Right lung (tissue), 5 donors: ENCODE results near the gene TAF4. TPM values are rescaled to one million over a fixed set of nuclear protein-coding genes. Genes with fewer than 3 reads are reported as not detected.
A peak's percentile ranks its signal among the peaks of the same experiment; 100 is the strongest.
"Not testable (repeated sequence)": the region's sequence is repeated elsewhere in the genome, so short reads cannot be mapped to it uniquely, and the experiment has no call there.

Experiments used
- DNase-seq, 2 donors: peaks; one replicate each; pipeline ENCODE4 v3.0.0-alpha.2; 2013
- polyA plus RNA-seq, 5 donors: library from polyadenylated mRNA; unstranded; fragments of 120-200 nt; gene quantifications; one replicate each; pipeline versions ENCODE4 v1.2.1 to v1.2.3, GENCODE V29; 2013; ENCODE audit warnings: inconsistent platforms in 1 of 5, low replicate concordance in 1 of 5; ENCODE audit not compliant: insufficient read length in 5 of 5, insufficient read depth in 1 of 5

TAF4 gene
- polyA plus RNA-seq, 5 donors = 13.0 to 17.7 (median 15.9) TPM

DNA sequence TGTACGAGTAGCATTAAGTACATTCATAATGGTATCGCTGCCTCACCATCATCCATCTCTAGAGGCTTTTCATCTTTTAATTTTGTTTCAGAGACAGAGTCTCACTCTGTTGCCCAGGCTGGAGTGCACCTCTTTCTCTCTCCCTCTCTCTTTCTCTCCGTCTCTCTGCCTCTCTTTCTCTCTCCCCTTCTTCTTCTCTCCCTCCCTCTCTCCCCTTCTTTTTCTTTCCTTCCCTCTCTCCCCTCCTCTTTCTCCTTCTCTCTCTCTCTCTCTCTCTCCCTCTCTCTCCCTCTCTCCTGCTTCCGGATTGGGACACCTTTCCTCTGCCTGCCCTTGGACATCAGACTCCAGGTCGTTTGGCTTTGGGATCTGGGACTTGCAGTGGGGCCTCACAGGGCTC is 17.6 kb upstream of the TAF4 start:
- no peak for DNase-seq

DNA sequence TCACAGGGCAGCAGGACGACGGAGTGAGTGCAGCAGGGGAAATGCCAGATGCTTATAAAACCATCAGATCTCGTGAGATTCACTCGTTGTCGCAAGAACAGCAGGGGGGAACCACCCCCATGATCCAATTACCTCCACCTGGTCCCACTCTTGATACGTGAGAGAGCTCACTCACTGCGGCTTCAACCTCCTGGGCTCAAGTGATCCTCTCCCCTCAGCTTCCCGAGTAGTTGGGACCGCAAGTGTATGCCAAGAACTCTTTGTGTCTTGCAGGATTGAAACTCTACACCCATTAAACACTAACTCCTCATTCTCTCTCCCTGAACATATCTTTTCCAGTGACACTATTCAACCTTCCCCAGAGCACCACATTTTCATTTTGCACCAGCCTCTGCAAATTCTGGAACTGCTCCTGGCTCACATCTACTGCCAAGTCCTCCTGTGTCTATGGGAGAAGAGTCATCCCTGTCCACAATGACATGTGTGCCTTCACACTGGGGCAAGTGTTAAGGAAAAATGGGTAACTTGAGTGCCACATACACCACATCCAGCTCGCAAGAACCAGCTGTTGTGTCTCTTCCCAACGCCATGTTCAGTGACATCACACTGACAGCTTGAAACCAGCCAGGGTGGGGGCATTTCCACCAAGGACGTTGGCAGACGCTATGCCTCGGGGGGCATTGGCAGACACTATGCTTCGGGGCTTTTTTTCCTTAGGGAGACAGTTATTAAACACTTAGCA is 14.7 kb upstream of the TAF4 start:
- no peak for DNase-seq

DNA sequence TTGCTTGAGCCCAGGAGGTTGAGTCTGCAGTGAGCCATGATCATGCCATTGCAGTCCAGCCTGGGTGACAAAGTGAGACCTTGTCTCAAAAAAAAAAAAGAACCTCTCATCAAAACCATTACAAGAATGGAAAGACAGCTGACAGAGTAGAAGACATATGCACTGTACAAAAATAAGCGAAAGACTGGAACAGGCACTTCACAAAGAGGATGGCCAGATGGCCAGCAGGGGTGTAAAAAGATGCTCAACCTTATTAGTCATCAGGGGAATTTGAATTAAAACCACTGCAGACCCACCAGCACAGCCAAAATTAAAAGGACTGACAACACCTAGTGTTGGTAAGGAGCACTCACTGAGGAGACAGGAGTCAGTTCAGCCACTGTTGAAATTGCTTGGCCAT is 13.5 kb upstream of the TAF4 start:
- no peak for DNase-seq

DNA sequence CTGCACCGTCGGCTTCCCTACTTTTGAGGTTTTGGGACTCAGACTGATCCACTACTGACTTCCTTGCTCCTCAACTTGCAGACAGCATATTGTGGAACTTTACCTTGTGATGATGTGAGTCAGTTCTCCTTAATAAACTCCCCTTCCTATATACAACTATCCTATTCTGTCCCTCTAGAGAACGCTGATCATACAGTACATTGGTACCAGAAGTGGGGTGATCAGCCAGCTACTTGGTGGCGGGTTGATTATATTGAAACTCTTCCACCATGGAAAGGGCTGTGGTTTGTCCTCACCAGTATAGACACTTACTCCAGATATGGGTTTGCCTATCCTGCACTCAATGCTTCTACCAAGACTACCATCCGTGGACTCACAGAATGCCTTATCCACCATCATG is 7.6 kb upstream of the TAF4 start:
- DNase-seq = no peak

DNA sequence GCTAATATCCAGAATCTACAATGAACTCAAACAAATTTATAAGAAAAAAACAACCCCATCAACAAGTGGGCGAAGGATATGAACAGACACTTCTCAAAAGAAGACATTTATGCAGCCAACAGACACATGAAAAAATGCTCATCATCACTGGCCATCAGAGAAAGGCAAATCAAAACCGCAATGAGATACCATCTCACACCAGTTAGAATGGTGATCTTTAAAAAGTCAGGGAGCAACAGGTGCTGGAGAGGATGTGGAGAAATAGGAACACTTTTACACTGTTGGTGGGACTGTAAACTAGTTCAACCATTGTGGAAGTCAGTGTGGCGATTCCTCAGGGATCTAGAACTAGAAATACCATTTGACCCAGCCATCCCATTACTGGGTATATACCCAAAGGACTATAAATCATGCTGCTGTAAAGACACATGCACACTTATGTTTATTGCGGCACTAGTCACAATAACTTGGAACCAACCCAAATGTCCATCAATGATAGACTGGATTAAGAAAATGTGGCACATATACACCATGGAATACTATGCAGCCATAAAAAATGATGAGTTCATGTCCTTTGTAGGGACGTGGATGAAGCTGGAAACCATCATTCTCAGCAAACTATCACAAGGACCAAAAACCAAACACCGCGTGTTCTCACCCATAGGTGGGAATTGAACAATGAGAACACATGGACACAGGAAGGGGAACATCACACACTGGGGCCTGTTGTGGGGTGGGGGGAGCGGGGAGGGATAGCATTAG is 6.2 kb upstream of the TAF4 start:
- not testable (repeated sequence) for DNase-seq

DNA sequence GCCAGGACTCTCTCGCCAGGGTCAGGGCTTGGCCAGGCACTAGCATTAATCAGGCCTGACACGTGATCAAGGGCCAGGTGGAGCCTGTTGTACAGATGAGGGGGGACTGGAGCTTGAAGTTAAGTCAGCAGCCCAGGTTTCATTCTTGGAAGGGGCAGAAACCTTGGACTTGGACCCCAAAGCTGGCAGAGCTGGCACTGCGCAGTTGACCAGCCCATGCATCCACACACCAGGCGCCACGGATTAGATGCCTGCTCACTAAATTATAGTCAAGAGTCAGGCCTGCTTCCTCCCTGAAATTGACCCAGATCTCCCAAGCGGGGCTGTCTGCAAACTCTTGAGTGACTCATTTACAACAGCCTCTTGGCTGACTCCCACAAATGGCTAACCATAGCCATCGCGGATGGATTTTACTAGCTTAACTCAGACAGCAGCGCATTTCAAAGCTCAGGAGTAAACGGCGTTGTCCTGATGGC is 4.1 kb upstream of the TAF4 start:
- DNase-seq = no peak

DNA sequence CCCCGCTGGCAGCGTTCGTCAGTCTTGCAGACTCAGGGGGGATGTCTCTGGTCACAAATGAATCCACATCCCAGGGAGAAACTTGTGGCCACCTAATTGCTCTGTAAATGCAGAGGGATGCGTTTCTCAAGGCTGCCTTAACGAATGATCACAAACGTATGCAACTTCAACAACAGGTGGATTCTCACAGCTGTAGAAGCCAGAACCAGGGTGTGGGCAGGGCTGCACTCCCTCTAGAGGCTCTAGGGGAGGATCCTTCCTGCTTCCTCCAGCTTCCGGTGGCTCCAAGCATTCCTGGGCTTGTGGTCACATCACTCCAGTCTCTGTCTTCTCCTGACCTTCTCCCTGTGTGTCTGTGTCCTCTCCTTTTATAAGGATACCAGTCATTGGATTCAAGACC is 3.3 kb upstream of the TAF4 start:
- DNase-seq = no peak

DNA sequence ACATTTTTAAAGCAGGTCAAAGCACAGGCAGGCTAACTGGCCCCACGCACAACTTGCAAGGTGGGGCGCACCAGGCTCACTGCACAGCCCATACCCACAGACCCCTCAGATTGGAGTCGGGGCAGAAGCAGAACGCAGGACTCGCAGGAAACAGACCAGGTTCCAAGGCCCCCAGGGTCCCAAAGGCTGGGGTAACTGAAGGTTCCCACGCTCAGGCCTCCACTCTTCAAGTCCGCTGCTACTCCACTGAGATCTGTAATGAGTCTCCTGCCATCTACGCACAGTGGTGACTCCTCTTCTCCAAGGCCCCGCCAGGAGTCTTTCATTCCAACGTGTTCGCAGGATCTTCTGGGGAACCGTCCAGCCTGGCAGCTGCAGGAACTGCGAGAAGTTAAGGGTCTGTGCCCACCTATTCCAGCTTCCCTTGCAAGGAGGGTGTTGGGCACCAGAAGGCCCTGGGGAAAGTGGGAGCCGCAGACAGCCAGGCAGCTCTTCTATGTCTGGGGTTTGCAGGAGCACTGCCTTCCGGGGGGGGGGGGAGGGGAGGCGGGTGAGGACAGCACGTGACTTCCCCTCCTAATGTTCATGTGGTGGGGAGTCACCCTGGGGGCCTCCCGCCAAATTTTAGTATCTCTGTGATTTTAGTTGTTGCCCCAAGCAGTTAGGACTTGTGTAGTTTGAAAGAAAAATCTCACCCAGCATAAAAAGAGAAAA is 2.0 kb upstream of the TAF4 start:
- DNase-seq = no peak

DNA sequence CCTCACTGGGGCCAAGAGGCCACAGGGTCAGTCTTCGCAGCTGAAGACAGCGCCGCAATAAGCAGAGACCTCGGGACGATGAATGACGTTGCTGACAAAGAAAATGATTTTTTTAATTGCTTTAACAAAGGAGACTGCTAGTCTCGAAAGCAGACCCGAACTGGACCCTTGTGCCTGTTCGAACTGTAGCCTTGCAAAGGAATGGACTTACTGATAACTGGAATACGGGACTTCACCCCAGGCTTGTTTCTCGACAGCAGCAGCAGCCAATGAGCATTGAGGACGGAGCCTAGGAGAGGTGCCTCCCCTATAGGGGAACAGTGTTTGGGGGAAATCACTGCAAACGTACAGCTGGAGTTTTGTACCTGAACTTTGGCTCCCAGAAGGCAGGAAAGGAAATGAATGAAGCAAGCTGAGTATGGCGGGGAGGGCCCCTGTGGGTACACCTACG is 1.3 kb upstream of the TAF4 start:
- peak in 1 of 2 donors; percentile 29 for DNase-seq

DNA sequence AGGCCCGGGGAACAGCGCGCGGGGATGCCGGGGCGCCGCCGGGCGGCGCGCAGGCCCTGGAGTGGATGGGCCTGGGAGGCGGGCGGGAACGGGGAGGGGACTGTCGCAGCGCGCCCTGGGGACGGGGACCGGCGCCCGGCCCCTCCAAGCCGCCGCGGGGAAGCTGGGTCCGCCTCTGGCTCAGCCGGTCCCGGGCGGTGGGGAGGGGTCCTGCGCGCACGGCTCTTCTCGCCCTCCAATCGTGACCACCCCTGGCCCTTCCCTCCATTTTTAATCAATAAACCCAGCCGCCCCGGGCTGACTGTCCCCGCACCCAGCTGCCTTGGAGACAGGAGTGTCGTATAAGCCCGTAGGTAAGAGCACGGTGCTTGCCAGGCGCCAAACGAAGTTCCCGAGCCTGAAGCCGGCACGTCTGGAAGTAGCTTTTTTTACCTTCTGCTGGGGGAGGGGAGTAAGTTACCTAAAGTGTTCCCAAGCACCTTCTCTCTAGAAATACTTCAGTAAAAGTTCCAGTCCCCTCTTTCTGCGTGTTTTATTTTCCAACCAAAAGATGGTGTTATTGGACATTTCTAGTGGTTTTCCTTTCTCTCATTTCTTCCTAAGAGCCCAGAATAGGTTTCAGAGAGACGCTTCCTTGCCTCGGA is 780 bp upstream of the TAF4 start:
- peak; percentile 55 to 59 for DNase-seq

DNA sequence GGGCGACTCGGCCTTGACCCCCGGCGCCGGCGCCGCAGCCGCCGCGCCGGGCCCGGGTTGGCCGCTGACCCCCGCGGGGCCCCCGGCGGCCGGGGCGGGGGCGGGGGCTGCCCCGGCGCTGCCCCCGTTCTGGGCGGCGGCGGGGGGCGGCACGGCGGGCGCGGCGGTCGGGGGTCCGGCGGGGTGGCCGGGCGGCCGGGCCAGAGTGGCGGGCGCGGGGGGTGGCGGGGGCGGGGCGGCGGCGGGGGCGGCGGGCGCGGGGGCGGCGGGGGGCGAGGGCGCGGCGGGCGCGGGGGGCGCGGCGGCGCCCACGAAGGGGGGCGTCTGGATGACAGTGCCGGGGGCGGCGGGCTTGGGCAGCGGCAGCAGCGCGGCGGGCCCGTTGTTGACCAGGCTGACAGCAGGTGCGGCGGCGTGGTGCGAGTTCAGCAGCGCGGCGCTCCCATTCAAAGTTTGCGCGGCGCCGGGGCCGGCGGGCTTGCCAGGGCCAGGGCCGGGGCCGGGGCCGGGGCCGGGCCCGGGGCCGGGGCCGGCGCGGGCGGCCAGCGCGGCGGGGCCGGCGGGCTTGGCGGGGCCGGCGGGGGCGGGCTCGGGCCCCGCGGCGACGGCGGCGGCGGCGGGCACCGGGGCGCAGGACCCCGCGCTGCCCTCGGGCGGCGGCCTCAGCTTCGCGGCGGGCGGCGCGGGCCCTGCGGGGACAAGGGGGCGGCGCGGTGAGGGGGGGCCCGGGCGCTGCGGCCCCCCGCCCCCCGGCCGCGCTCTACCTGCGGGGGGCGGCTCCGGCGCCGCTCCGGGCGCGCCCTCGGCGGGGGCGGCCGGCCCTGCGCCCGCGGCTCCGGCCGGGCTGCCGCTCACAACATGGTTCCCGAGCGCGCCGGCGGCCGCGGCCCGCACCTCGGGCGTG is 659 bp downstream of the TAF4 start:
- no peak for DNase-seq

DNA sequence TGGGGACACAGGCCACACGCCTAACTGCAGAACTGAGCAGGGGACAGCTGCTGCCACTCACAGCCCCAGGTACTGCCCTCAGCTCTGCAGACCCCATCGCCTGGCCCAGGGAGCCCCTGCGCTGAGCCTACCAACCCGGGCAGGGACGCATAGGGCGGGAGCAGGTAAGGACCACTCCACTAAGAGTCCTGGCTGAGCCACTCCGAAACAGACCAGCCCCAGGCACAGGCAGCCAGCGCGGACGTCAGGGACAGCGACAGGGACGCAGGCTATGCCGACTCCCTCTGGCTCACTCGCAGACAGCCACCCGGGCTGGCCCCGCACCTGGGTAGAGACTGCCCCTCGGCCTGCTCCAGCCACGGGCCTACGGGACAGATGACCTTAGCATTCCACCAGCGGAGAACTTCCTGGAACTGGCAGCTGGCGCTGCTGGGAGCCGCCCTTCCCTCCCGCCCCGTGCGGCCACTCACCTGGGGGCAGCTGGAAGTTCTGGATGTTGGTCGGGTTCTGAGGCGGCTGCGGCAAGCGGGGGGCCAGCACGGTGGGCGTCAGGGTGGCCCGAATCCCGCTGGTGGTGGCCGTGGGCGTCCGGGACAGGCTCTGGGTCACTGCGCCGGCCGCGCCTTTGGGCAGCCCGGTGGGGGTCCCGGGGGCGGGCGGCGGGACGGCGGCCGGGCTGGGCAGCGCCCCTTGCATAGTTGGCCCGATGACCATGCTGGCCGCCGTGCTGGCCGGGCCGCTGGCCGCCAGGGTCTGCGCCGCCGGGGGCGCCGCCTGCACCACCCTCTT is 1.5 kb downstream of the TAF4 start:
- no peak for DNase-seq

DNA sequence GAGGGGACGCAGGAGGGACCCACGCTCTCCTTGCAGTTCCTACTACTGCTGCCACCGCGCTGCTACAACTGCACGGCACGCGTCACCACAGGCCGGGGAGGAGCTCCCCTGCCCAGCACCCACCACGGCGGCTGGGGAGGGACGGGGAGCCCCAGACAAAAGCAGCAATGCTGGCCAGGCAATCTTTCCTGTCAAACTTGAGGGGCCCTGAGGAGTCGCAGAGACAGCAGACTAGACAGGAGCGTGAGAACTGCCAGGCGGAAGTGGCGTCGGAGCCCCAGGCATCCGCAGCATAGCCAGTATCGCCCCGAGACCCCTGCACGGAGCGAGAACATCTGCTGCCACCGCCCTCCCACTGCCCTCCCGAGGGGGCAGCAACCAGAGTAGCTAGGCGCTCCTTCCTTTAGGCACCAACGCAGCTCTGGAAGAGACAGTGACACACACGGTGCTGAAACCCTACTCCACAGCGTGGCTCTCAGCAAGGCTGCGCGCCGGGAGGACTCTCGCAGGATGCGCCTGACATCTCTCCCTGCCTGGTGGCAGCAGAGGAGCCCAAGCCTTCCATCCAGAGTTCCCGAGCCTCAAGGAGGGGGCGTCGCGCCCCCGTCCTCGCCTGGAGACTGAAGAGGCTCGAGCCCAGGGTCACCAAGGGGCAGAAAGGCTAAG is 2.2 kb downstream of the TAF4 start:
- no peak for DNase-seq

DNA sequence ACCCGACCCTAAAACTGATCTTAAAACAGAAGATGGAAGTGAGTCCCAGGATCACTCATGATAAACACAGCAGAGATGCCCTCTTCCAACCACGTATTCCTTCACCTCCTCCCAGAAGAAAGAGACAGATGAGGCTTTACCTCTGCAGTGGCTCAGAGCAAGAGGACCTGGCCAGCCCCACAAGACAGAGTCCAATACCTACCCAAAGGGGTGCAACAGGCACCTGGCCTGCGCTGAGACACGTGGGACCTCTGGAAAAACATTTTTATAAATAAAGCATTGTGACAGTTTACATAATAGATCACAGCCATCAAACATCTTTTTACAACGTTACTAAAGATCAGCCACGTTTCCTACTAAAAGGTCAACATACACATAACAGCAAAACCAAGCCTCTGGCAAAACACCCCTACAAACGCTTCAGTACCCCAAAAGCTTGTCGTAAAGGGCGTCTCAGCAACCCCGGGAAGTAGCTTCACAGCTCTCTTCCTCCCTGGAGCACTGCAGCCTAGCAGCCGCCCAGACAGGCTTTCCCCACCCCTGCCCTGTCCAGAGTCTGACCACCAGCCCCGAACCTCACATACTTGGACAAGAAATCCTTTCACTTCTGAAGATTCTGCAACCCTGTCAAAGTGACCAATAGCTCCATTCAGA is 2.9 kb downstream of the TAF4 start:
- no peak for DNase-seq

DNA sequence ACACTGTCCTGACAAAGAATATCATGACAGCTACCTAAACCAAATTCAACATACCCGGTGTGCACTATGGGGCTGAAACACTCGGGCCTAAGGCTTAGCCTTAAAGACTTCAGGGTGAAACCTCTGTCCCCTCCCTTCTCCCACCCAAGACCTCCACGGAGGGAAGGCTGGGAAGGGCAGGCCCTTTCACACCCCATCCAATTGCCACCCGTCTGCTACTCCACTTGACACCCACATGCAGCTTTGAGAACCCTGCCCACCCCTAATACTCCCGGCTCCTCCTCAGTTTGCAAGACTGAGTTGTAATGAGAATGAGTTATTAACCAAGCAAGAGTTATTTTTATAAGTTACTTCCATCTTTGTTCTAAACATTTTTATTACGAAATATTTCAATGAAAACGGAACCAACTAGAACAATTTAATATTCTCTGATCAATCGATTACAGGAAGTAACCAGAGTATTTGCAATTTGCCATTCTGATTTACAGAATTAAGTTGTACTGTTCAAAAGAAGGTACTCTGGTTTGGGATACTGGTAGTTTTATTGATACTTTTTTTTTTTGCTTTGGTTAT is 3.7 kb downstream of the TAF4 start:
- no peak for DNase-seq

DNA sequence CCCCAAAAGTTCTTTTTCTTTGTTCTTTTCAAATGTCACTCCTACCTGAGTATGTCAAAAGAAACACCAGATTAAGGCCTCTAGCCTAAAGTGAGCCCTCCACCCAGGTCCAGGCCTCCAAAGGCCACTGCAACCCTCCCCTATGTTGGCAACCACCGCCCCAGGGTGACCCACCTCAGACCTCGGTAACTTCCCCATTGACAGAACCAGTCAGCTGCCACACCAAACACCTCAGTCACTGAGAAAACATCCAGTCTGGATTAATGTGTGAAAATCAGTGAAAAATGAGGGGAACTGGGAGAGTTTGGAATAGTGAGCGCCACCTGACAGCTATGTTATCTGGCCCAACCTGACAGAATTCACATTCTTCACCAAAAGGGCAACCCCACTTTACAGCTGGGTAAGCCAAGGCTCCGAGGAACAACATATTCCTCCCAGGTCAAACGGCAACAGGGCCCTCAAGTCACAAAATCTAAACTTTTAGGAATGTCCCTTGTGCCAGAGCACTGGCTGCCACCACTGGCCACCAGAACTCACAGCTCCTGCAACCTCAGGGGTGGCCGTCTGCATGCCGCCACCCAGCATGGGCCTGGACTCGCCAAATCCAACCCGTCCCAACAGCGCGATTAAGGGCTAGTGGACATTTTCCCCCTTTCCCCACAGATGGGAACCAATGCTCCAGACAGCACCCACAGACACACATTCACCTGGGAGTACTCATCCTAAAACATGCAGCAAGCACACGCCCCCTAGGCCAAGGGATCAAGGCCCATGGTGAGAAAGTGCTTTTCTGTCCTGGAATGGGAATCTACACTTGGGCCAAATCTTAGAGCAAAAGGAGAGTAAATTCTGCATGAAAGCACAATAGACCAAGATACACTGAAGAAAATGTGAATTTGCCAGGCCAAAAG is 4.8 kb downstream of the TAF4 start:
- no peak for DNase-seq

DNA sequence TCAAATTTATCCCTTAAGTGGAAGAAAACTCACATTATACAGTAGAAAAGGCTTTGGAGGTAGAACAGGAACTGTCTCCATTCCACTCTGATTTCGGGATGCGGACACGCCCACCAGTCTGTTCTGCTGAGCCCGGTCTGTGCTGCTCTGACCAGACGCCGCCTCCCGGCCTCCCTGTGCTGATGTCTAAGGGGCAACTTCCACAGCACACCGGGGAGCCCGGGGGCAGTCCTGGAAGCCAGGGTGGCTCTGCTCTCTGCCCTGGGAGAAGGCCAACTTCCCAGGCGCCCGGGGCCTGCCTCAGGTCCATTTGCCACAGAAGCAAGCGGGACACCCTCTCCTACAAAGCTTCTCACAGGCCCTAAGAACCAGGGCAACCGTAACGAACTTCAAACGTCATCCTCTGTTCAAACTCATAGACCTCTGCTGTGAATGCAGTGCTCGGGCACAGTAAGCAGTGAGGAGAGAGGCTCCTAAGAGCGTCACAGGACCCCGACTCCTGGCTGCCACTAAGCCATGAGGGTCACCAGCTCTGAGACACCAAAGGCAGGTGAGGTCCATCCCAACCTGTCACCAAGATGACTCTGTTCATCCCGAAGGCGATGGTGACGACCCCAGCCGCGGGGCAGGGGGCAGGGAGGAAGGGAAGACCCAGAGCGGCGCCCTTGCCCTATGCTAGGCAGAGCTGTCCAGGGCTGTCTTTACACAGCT is 5.6 kb downstream of the TAF4 start:
- no peak for DNase-seq
